Natural killer cell (primary cell): ENCODE results near the gene TMEM169. TPM values are rescaled to one million over a fixed set of nuclear protein-coding genes. Genes with fewer than 3 reads are reported as not detected.
A peak's percentile ranks its signal among the peaks of the same experiment; 100 is the strongest.

Source experiments
- ATAC-seq, 3 donors: fragments of 150-1000 bp in 2 of 3; fragments of 200-7000 bp in 1 of 3; cut with Tn5 transposase; 1 replicate in 1 of 3; 2 replicates in 2 of 3; pipeline ENCODE4 v1.10.0; 2021; ENCODE audit warnings: mild to moderate bottlenecking in 2 of 3, moderate library complexity in 2 of 3
- DNase-seq, 2 donors: peaks; one replicate each; pipeline versions ENCODE4 v3.0.0 to v3.0.0-alpha.2; 2013 to 2021; ENCODE audit warnings: mixed read lengths in 1 of 2
- H3K27ac ChIP-seq: one replicate; pipeline ENCODE4 v1.5.1; 2013; ENCODE audit warnings: mild to moderate bottlenecking, low read length
- H3K27me3 ChIP-seq: one replicate; pipeline ENCODE4 v1.6.1; 2013; ENCODE audit warnings: low read length; ENCODE audit not compliant: control insufficient read depth, insufficient read depth
- H3K36me3 ChIP-seq: one replicate; pipeline ENCODE4 v1.6.1; 2013; ENCODE audit warnings: low read length; ENCODE audit not compliant: control insufficient read depth, insufficient read depth
- H3K4me1 ChIP-seq: one replicate; pipeline ENCODE4 v1.6.1; 2013; ENCODE audit warnings: low read length; ENCODE audit not compliant: control insufficient read depth, insufficient read depth
- H3K4me3 ChIP-seq: one replicate; pipeline ENCODE4 v1.5.1; 2013; ENCODE audit warnings: low read length
- H3K9me3 ChIP-seq: one replicate; pipeline ENCODE4 v1.6.1; 2013; ENCODE audit warnings: low read length; ENCODE audit not compliant: control insufficient read depth, insufficient read depth
- H3K27ac Mint-ChIP-seq, 2 donors: one replicate each; pipeline ENCODE4 v1.8.0; 2022; ENCODE audit warnings: mild to moderate bottlenecking in 2 of 2, mixed read lengths in 2 of 2, moderate library complexity in 1 of 2
- H3K27me3 Mint-ChIP-seq, 2 donors: one replicate each; pipeline ENCODE4 v1.8.0; 2022; ENCODE audit warnings: low read depth in 2 of 2, mixed read lengths in 2 of 2
- H3K36me3 Mint-ChIP-seq: one replicate; pipeline ENCODE4 v1.8.0; 2022; ENCODE audit warnings: mixed read lengths
- H3K4me1 Mint-ChIP-seq, 2 donors: one replicate each; pipeline ENCODE4 v1.8.0; 2022; ENCODE audit warnings: mixed read lengths in 2 of 2
- H3K4me3 Mint-ChIP-seq: one replicate; pipeline ENCODE4 v1.8.0; 2022; ENCODE audit warnings: mild to moderate bottlenecking, moderate library complexity, mixed read lengths
- H3K9me3 Mint-ChIP-seq, 2 donors: one replicate each; pipeline ENCODE4 v1.8.0; 2022; ENCODE audit warnings: mixed read lengths in 2 of 2
- CTCF ChIP-seq: fragments of 200-600 bp; IDR thresholded peaks from one replicate; pipeline ENCODE4 v1.8.0; 2022; ENCODE audit warnings: antibody characterized with exemption
- WGBS: methylation state at CpG from one replicate; pipeline ENCODE4 v1.1.7; 2013; ENCODE audit warnings: missing lambda C conversion rate; ENCODE audit not compliant: insufficient coverage; 5-methylcytosine and 5-hydroxymethylcytosine counted together
- intact Hi-C: fragments of 100-400 bp; cut with micrococcal nuclease; formaldehyde crosslinking; loops from one replicate; pipeline ENCODE4 v1.14.2; 2022
- total RNA-seq, 4 donors: library from RNA; stranded (reverse); fragments of 120-200 nt in 1 of 4; gene quantifications; one replicate each; pipeline versions ENCODE4 v1.2.3 to v1.2.4, GENCODE V29; 2013 to 2022

Gene TMEM169
- total RNA-seq, 3 donors from 2014 or later (not counting 1 experiment from before 2014, with no cell fraction given): 0.68 to 1.5 (median 0.98) TPM

GRCh38 chr2:216111122-216111521 is 29.4 kb downstream of the TMEM169 start:
- no peak overlapping the region for H3K27ac ChIP-seq
- no peak for TF ChIP-seq CTCF
- peak overlapping the region; percentile 42 for H3K4me3 Mint-ChIP-seq
- peaks cover 16% of the 10 kb centered on the region for H3K4me1 ChIP-seq
- peaks cover 68 to 73% of the 10 kb centered on the region in 2 donors for H3K4me1 Mint-ChIP-seq
- no peak for ATAC-seq
- 92% methylated on average over 6 of the region's 7 CpGs for WGBS
- no peaks in the 10 kb centered on the region for H3K27me3 Mint-ChIP-seq
- DNase-seq: no peak
- H3K27me3 ChIP-seq: no peaks in the 10 kb centered on the region
- H3K27ac Mint-ChIP-seq: peak overlapping the region; percentile 98 to 100
- intact Hi-C loops: no loop called here
- peaks cover 37% of the 10 kb centered on the region for H3K36me3 ChIP-seq
- H3K4me3 ChIP-seq: no peak overlapping the region
- peaks cover 21% of the 10 kb centered on the region for H3K36me3 Mint-ChIP-seq
- no peaks in the 10 kb centered on the region for H3K9me3 ChIP-seq
- H3K9me3 Mint-ChIP-seq: no peaks in the 10 kb centered on the region

- Histone ChIP-seq H3K4me3 (no peak overlapping the region), H3K4me1 (peaks cover 16% of the 10 kb centered on the region), H3K27ac (no peak overlapping the region), H3K9me3 (no peaks in the 10 kb centered on the region), H3K36me3 (peaks cover 55% of the 10 kb centered on the region), H3K27me3 (no peaks in the 10 kb centered on the region)
- WGBS: 78% methylated on average over 3 of the region's 4 CpGs
- Mint-ChIP-seq H3K9me3 (no peaks in the 10 kb centered on the region), H3K4me3 (no peak overlapping the region), H3K36me3 (peaks cover 30% of the 10 kb centered on the region), H3K4me1 (peaks cover 86 to 91% of the 10 kb centered on the region in 2 donors), H3K27ac (peak overlapping the region; percentile 89 to 98), H3K27me3 (no peaks in the 10 kb centered on the region)
- intact Hi-C loops: no loop called here
- ATAC-seq (no peak), DNase-seq (no peak)
- no peak for TF ChIP-seq CTCF
Observed at GRCh38 chr2:216112926-216113325, 31.2 kb downstream of the TMEM169 start.

GRCh38 chr2:216113572-216113971 is 31.9 kb downstream of the TMEM169 start:
- no peaks in the 10 kb centered on the region for H3K27me3 Mint-ChIP-seq
- no peaks in the 10 kb centered on the region for H3K27me3 ChIP-seq
- peaks cover 34% of the 10 kb centered on the region for H3K36me3 Mint-ChIP-seq
- H3K4me1 Mint-ChIP-seq: peaks cover 87 to 95% of the 10 kb centered on the region in 2 donors
- no peaks in the 10 kb centered on the region for H3K9me3 ChIP-seq
- ATAC-seq: no peak
- TF ChIP-seq CTCF: no peak
- H3K36me3 ChIP-seq: peaks cover 61% of the 10 kb centered on the region
- WGBS: 68% methylated on average over 3 of the region's 3 CpGs
- intact Hi-C loops: no loop called here
- no peak overlapping the region for H3K4me3 ChIP-seq
- H3K27ac Mint-ChIP-seq: peak overlapping the region; percentile 89 to 98
- H3K4me3 Mint-ChIP-seq: peak overlapping the region; percentile 60
- no peaks in the 10 kb centered on the region for H3K9me3 Mint-ChIP-seq
- H3K4me1 ChIP-seq: peaks cover 16% of the 10 kb centered on the region
- H3K27ac ChIP-seq: no peak overlapping the region
- no peak for DNase-seq

- intact Hi-C loops: loop anchor here (2.0 kb wide), 1 partner anchor 298 kb away; the partner anchor contains the start of gene SMARCAL1
- ATAC-seq: peak in 1 of 3 donors; percentile 2
- Mint-ChIP-seq H3K27ac (peak overlapping the region; percentile 89 to 98), H3K4me3 (peak overlapping the region; percentile 90), H3K9me3 (no peaks in the 10 kb centered on the region), H3K36me3 (peaks cover 42% of the 10 kb centered on the region), H3K27me3 (no peaks in the 10 kb centered on the region), H3K4me1 (peaks cover 80 to 88% of the 10 kb centered on the region in 2 donors)
- DNase-seq: no peak
- Histone ChIP-seq H3K4me3 (no peak overlapping the region), H3K4me1 (peaks cover 16% of the 10 kb centered on the region), H3K27ac (peak overlapping the region; percentile 9), H3K36me3 (peaks cover 69% of the 10 kb centered on the region), H3K9me3 (no peaks in the 10 kb centered on the region), H3K27me3 (no peaks in the 10 kb centered on the region)
- no peak for TF ChIP-seq CTCF
- 56% methylated on average over 4 of the region's 4 CpGs for WGBS
Observed at GRCh38 chr2:216114382-216114713, 32.6 kb downstream of the TMEM169 start.
